Small intestine (tissue), 7 donors: ENCODE measurements around the gene TRAPPC2. TPM values are rescaled to one million over a fixed set of nuclear protein-coding genes. Genes with fewer than 3 reads are reported as not detected.
"Not testable (repeated sequence)": the region's sequence is repeated elsewhere in the genome, so short reads cannot be mapped to it uniquely, and the experiment has no call there.

Source experiments
- DNase-seq, 2 donors: peaks; one replicate each; pipeline versions ENCODE4 v3.0.0 to v3.0.0-alpha.2; 2013
- FAIRE-seq: peaks from 2 replicates; lab custom pipeline; 2012; peaks lifted over from hg19 to GRCh38; lab: Jason Lieb, UNC
- H3K27ac ChIP-seq, 3 donors: one replicate each; pipeline ENCODE4 v1.5.1; 2013; ENCODE audit warnings: low read length in 2 of 3, mild to moderate bottlenecking in 2 of 3, control low read depth in 1 of 3, inconsistent platforms in 1 of 3, low read depth in 1 of 3, moderate library complexity in 1 of 3
- H3K27me3 ChIP-seq, 3 donors: one replicate each; pipeline ENCODE4 v1.6.1; 2013; ENCODE audit warnings: low read length in 3 of 3, inconsistent platforms in 1 of 3; ENCODE audit not compliant: control insufficient read depth in 3 of 3, insufficient read depth in 3 of 3
- H3K36me3 ChIP-seq, 3 donors: one replicate each; pipeline ENCODE4 v1.6.1; 2013; ENCODE audit warnings: low read length in 3 of 3, inconsistent platforms in 1 of 3, low read depth in 1 of 3, mild to moderate bottlenecking in 1 of 3, moderate library complexity in 1 of 3; ENCODE audit not compliant: control insufficient read depth in 3 of 3, insufficient read depth in 2 of 3
- H3K4me1 ChIP-seq, 3 donors: one replicate each; pipeline ENCODE4 v1.6.1; 2013; ENCODE audit warnings: low read length in 2 of 3, inconsistent platforms in 1 of 3, low read depth in 1 of 3, mild to moderate bottlenecking in 1 of 3, moderate library complexity in 1 of 3; ENCODE audit not compliant: control insufficient read depth in 3 of 3, insufficient read depth in 2 of 3
- H3K4me3 ChIP-seq, 3 donors: one replicate each; pipeline ENCODE4 v1.5.1; 2013; ENCODE audit warnings: low read length in 3 of 3, control low read depth in 1 of 3, inconsistent platforms in 1 of 3, low read depth in 1 of 3, mild to moderate bottlenecking in 1 of 3, moderate library complexity in 1 of 3
- H3K9me3 ChIP-seq, 2 donors: one replicate each; pipeline ENCODE4 v1.6.1; 2013; ENCODE audit warnings: low read depth in 1 of 2, low read length in 1 of 2; ENCODE audit not compliant: control insufficient read depth in 2 of 2, insufficient read depth in 1 of 2
- WGBS, 3 donors: extraction: QIAGEN DNeasy Blood & Tissue Kit; methylation state at CpG; one replicate each; pipeline ENCODE4 v1.1.7; 2013; 5-methylcytosine and 5-hydroxymethylcytosine counted together
- polyA plus RNA-seq, 4 donors: library from polyadenylated mRNA; stranded (reverse) in 3 of 4; unstranded in 1 of 4; fragments of 200-250 nt in 3 of 4; fragments of 120-200 nt in 1 of 4; gene quantifications; one replicate each; pipeline versions ENCODE4 v1.2.1 to v1.2.3, GENCODE V29; 2013
- donor health status: healthy with polysubstance abuse.
- donor health status: control.
- donor health status: control.
- donor health status: Bipolar disorder and iron deficiency.
- donor health status: healthy.

Gene TRAPPC2
- polyA plus RNA-seq, 4 donors = 6.4 to 14.5 (median 7.7) TPM

DNA sequence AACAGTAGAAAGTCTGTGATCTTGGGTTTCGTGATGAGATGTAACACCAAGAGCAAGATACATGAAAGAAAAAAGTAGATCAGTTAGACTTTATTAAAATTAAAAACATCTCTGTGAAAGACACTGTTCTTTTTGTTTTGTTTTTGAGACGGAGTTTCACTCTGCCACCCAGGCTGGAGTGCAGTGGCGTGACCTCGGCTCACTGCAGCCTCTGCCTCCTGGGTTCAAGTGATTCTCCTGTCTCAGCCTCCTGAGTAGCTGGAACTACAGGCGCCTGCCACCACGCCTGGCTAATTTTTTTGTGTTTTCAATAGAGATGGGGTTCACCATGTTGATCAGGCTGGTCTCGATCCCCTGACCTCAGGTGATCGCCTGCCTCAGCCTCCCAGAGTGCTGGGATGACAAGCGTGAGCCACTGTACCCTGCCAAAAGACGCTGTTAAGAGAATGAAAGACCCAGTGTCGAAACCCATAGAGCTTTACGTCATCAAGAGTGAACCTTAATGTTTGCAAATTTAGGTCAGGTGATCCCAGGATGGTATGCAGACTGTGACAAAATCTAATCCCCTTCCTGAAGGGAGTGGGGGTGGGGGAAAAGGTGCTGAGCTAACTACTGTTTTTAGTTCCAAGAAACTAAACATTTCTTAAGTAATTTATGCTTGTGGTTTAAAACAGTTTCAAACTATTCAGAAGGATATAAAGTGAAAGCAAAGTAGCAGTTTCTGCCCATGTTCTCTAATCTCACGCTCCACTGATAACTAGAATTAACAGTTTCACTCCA is 8.2 kb upstream of the TRAPPC2 start:
- Histone ChIP-seq H3K27ac (peak overlapping the region; percentile 18 to 85 (median 66)), H3K36me3 (peaks cover 4 to 14% (median 11%) of the 10 kb centered on the region in 3 donors), H3K9me3 (no peaks in the 10 kb centered on the region), H3K4me3 (no peak overlapping the region), H3K4me1 (no peaks in the 10 kb centered on the region), H3K27me3 (no peaks in the 10 kb centered on the region)
- 51 to 58% (median 57%) methylated on average over 13 of the region's 13 CpGs for WGBS, 3 donors
- FAIRE-seq = no peak
- peak; percentile 27 to 42 for DNase-seq

- Histone ChIP-seq H3K27me3 (no peaks in the 10 kb centered on the region), H3K27ac (no peak overlapping the region), H3K36me3 (peaks cover 0 to 10% (median 8%) of the 10 kb centered on the region in 3 donors), H3K4me1 (no peaks in the 10 kb centered on the region), H3K4me3 (no peak overlapping the region), H3K9me3 (no peaks in the 10 kb centered on the region)
- no peak for DNase-seq
- 77 to 85% (median 77%) methylated on average over 6 of the region's 6 CpGs for WGBS, 3 donors
- no peak for FAIRE-seq
These were observed 7.3 kb upstream of the TRAPPC2 start for GRCh38 chrX:13741695-13742094.

- Histone ChIP-seq H3K27me3 (no peaks in the 10 kb centered on the region), H3K9me3 (no peaks in the 10 kb centered on the region), H3K4me3 (peak overlapping the region; percentile 69 to 92 (median 79)), H3K27ac (peak overlapping the region in 2 of 3 donors; percentile 91), H3K36me3 (peaks cover 0 to 3% (median 0%) of the 10 kb centered on the region in 3 donors), H3K4me1 (peaks cover 0 to 7% (median 6%) of the 10 kb centered on the region in 3 donors)
- FAIRE-seq = no peak
- WGBS, 3 donors = 15 to 32% (median 30%) methylated on average over 4 of the region's 4 CpGs
- no peak for DNase-seq
These were observed 914 bp downstream of the TRAPPC2 start for GRCh38 chrX:13733506-13733905.

DNA sequence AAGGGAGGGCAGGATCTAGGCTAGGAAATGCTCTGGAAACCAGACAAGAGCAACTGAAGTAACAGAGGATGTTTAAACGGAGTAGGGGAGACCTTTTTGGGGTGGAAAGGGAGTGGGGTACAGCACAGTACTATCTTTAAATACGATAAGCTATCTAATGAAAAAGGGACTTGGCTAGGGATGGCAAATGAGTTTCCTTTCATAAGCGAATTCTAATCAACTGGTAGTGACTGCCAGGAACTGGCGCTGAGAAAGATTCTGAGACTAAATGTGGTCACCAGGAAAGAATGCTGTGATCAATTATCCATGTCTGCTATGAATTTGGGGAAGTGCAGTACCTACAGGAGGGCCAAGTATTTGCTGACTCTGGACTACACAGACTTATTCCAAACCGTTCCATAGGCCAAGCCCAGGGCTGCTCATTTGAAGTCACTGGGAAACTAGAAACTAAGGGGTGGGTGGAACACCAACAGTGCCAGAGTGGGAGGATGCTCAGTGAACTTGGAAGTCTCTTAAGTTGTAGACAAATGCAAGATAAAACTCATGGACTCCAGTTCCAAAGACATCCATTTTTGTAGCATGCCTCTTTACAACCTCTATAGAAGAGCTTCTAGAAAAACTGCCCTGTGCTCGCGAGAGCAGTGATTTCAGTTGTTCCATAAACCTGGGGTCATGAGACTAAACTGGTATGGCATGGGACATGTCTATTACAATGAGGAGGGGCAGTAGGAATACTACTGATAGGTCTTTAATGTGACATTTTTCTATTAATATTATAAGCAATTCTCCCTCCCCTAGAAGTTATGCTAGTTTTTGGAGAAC is 2.0 kb downstream of the TRAPPC2 start:
- no peak for DNase-seq
- peaks cover 0 to 7% (median 6%) of the 10 kb centered on the region in 3 donors for H3K4me1 ChIP-seq
- 59 to 81% (median 63%) methylated on average over 7 of the region's 7 CpGs for WGBS, 3 donors
- H3K36me3 ChIP-seq = no peaks in the 10 kb centered on the region
- no peaks in the 10 kb centered on the region for H3K9me3 ChIP-seq
- no peak overlapping the region for H3K27ac ChIP-seq
- no peak for FAIRE-seq
- H3K27me3 ChIP-seq = no peaks in the 10 kb centered on the region
- H3K4me3 ChIP-seq = no peak overlapping the region

DNA sequence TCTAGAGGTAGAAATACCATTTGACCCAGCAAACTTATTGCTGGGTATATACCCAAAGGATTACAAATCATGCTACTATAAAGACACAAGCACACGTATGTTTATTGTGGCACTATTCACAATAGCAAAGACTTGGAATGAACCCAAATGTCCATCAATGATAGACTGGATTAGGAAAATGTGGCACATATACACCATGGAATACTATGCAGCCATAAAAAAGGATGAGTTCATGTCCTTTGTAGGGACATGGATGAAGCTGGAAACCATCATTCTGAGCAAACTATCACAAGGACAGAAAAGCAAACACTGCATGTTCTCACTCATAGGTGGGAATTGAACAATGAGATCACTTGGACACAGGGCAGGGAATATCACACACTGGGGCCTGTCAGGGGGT is 3.9 kb downstream of the TRAPPC2 start:
- not testable (repeated sequence) for H3K36me3 ChIP-seq, H3K4me1 ChIP-seq, H3K27me3 ChIP-seq, H3K27ac ChIP-seq, FAIRE-seq, H3K4me3 ChIP-seq, H3K9me3 ChIP-seq, DNase-seq
- WGBS, 3 donors = 92 to 100% (median 97%) methylated on average over 1 of the region's 1 CpG

DNA sequence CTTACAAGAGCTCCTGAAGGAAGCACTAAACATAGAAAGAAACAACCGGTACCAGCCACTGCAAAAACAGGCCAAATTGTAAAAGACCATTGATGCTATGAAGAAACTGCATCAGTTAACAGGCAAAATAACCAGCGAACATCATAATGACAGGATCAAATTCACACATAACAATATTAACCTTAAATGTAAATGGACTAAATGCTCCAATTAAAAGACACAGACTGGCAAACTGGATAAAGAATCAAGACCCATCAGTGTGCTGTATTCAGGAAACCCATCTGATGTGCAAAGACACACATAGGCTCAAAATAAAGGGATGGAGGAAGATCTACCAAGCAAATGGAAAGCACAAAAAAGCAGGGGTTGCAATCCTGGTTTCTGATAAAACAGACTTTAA is 7.8 kb downstream of the TRAPPC2 start:
- FAIRE-seq, H3K36me3 ChIP-seq, DNase-seq, H3K4me3 ChIP-seq, H3K27me3 ChIP-seq, H3K27ac ChIP-seq, H3K4me1 ChIP-seq, H3K9me3 ChIP-seq: not testable (repeated sequence)
- 84 to 86% (median 85%) methylated on average over 2 of the region's 2 CpGs for WGBS, 3 donors

DNA sequence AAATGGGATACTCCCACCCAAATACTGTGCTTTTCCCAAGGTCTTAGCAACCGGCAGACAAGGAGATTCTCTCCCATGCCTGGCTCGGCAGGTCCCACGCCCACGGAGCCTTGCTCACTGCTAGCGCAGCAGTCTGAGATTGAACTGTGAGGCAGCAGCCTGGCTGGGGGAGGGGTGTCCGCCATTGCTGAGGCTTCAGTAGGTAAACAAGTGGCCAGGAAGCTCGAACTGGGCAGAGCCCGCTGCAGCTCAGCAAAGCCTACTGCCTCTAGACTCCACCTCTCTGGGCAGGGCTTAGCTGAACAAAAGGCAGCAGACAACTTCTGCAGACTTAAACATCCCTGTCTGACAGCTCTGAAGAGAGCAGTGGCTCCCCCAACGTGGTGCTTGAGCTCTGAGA is 9.5 kb downstream of the TRAPPC2 start:
- not testable (repeated sequence) for H3K4me1 ChIP-seq, FAIRE-seq, H3K36me3 ChIP-seq, H3K4me3 ChIP-seq, DNase-seq, H3K27me3 ChIP-seq, H3K9me3 ChIP-seq
- 79 to 84% (median 80%) methylated on average over 7 to 9 of the region's 9 CpGs for WGBS, 3 donors
- peak overlapping the region in 1 of 3 donors; percentile 16 for H3K27ac ChIP-seq

DNA sequence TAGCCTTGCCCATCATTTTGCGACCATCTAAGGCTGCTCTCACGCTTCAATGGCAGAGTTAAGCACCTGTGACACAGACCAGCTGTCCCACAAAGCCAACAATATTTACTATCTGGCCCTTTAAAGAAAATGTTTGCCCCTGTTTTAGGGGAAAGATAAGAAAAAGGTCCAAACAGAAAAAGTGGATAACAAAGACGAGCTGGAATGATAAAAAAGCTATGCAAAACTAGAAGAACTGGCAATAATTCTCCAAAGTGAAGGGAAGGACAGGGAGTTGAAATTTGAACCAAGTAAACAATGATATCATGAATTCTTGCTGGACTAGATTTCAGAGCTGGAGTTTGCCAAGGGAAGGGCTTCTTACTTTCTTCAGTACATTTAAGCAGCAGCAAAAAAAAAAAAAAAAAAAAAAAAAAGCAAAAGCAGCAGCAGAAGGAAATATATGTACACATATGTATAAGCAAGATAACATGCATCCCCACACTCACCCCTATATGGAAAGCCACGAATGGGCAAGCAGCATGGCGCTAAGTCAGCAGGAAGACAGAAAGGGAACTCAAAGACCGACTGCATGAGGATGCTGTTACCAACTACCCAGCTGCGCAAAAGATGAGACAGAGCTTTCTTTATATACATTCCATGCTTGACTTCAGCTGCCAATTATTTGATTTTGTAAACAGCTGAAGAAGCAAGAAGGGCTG is 12.5 kb downstream of the TRAPPC2 start:
- peak overlapping the region in 1 of 3 donors; percentile 60 for H3K27ac ChIP-seq
- no peaks in the 10 kb centered on the region for H3K9me3 ChIP-seq
- H3K27me3 ChIP-seq = no peaks in the 10 kb centered on the region
- DNase-seq (no peak), FAIRE-seq (no peak)
- no peak overlapping the region for H3K4me3 ChIP-seq
- H3K4me1 ChIP-seq = no peaks in the 10 kb centered on the region
- 42 to 75% (median 74%) methylated on average over 7 of the region's 7 CpGs for WGBS, 3 donors
- H3K36me3 ChIP-seq = peaks cover 0 to 13% (median 0%) of the 10 kb centered on the region in 3 donors
